GM23338 (cell line): ENCODE data around the gene CUBN. TPM values are rescaled to one million over a fixed set of nuclear protein-coding genes. Genes with fewer than 3 reads are reported as not detected.
"Not testable (repeated sequence)": the region's sequence is repeated elsewhere in the genome, so short reads cannot be mapped to it uniquely, and the experiment has no call there.

Experiments
- ATAC-seq: fragments of 200-7000 bp; cut with Tn5 transposase; 3 replicates; pipeline ENCODE4 v1.9.1; 2020
- DNase-seq: peaks from one replicate; pipeline ENCODE4 v3.0.0-alpha.2; 2015; ENCODE audit warnings: low spot score
- H2AFZ ChIP-seq: fragments of 200-600 bp; sonication (generic); 2 replicates; pipeline ENCODE4 v1.8.0; 2016; ENCODE audit warnings: antibody characterized with exemption, mild to moderate bottlenecking, moderate library complexity
- H3F3A ChIP-seq: fragments of 200-600 bp; sonication (generic); replicated peaks from 2 replicates; pipeline ENCODE4 v1.8.0; 2017; ENCODE audit warnings: antibody characterized with exemption, mixed run types, low read depth
- H3K27ac ChIP-seq: fragments of 200-600 bp; sonication (generic); 2 replicates; pipeline ENCODE4 v1.6.1; 2016; ENCODE audit warnings: low read depth
- H3K27me3 ChIP-seq: fragments of 200-600 bp; sonication (generic); 2 replicates; pipeline ENCODE4 v1.8.0; 2016; ENCODE audit warnings: mild to moderate bottlenecking, mixed run types, moderate library complexity; ENCODE audit not compliant: insufficient read depth
- H3K36me3 ChIP-seq: fragments of 200-600 bp; sonication (generic); 2 replicates; pipeline ENCODE4 v1.8.0; 2016; ENCODE audit warnings: mild to moderate bottlenecking; ENCODE audit not compliant: insufficient read depth
- H3K4me1 ChIP-seq: fragments of 200-600 bp; sonication (generic); 2 replicates; pipeline ENCODE4 v1.8.0; 2016; ENCODE audit warnings: mild to moderate bottlenecking, moderate library complexity; ENCODE audit not compliant: insufficient read depth
- H3K4me2 ChIP-seq: fragments of 200-600 bp; sonication (generic); 2 replicates; pipeline ENCODE4 v1.7.1; 2017; ENCODE audit warnings: mixed run types
- H3K4me3 ChIP-seq: fragments of 200-600 bp; sonication (generic); 2 replicates; pipeline ENCODE4 v1.6.1; 2016; ENCODE audit warnings: mixed run types
- H3K79me2 ChIP-seq: fragments of 200-600 bp; sonication (generic); replicated peaks from 2 replicates; pipeline ENCODE4 v1.8.0; 2017; ENCODE audit warnings: mild to moderate bottlenecking; ENCODE audit not compliant: insufficient read depth
- H3K9me2 ChIP-seq: fragments of 200-600 bp; sonication (generic); 2 replicates; pipeline ENCODE4 v1.8.0; 2017; ENCODE audit not compliant: insufficient read depth
- H4K20me1 ChIP-seq: fragments of 200-600 bp; sonication (generic); replicated peaks from 2 replicates; pipeline ENCODE4 v1.8.0; 2017; ENCODE audit warnings: mild to moderate bottlenecking; ENCODE audit not compliant: insufficient read depth
- H3K27ac Mint-ChIP-seq: 2 replicates; pipeline ENCODE4 v1.8.0; 2020; ENCODE audit warnings: inconsistent platforms, mild to moderate bottlenecking, moderate library complexity, mixed read lengths
- H3K27me3 Mint-ChIP-seq: 3 replicates; pipeline ENCODE4 v1.8.0; 2022; ENCODE audit warnings: low read depth, mild to moderate bottlenecking, moderate library complexity, mixed read lengths, inconsistent platforms; ENCODE audit not compliant: insufficient read depth, poor library complexity
- H3K36me3 Mint-ChIP-seq: 3 replicates; pipeline ENCODE4 v1.8.0; 2021; ENCODE audit warnings: low read depth, mild to moderate bottlenecking, inconsistent platforms, moderate library complexity, mixed read lengths
- H3K4me1 Mint-ChIP-seq: 3 replicates; pipeline ENCODE4 v1.8.0; 2020; ENCODE audit warnings: mild to moderate bottlenecking, inconsistent platforms, mixed read lengths
- H3K4me3 Mint-ChIP-seq: 3 replicates; pipeline ENCODE4 v1.8.0; 2021; ENCODE audit warnings: moderate library complexity, mild to moderate bottlenecking, inconsistent platforms, mixed read lengths
- H3K9me3 Mint-ChIP-seq: 3 replicates; pipeline ENCODE4 v1.8.0; 2020; ENCODE audit warnings: moderate library complexity, mild to moderate bottlenecking, inconsistent platforms, mixed read lengths
- CREB1 ChIP-seq: fragments of 250-450 bp; sonication (Bioruptor Pico); IDR thresholded peaks from 2 replicates; pipeline ENCODE4 v1.5.0; 2020; ENCODE audit warnings: low read depth, mild to moderate bottlenecking, moderate library complexity
- POLR2AphosphoS5 ChIP-seq: IDR thresholded peaks from 2 replicates; pipeline ENCODE4 v1.6.1; 2016; ENCODE audit warnings: antibody characterized with exemption, low read depth
- ZNF114 ChIP-seq: fragments of 250-450 bp; sonication (Bioruptor Pico); IDR thresholded peaks from 2 replicates; pipeline ENCODE4 v1.5.0; 2020; ENCODE audit warnings: mild to moderate bottlenecking, moderate library complexity
- ZNF331 ChIP-seq: fragments of 250-450 bp; sonication (Bioruptor Pico); IDR thresholded peaks from 2 replicates; pipeline ENCODE4 v1.5.0; 2020; ENCODE audit warnings: low read depth, mild to moderate bottlenecking, moderate library complexity
- ZNF462 ChIP-seq: fragments of 250-450 bp; sonication (Bioruptor Pico); IDR thresholded peaks from 2 replicates; pipeline ENCODE4 v1.5.0; 2020; ENCODE audit warnings: mild to moderate bottlenecking, moderate library complexity
- polyA plus RNA-seq: library from polyadenylated mRNA; unstranded; fragments of >200 nt; fragmentation: Nextera tagmentation; extraction: Ambion mirVana; gene quantifications from 2 replicates; pipeline ENCODE4 v1.2.1, GENCODE V29; 2016
- total RNA-seq: library from RNA; depleted of rRNA; stranded (reverse); fragments of >200 nt; shearing (Covaris generic); gene quantifications from 2 replicates; pipeline ENCODE4 v1.2.3, GENCODE V29; 2014

CUBN gene
- total and polyA plus RNA-seq, 2 experiments from 2014 or later: 0.06 to 1.8 TPM

GRCh38 chr10:17115683-17116082, 13.9 kb downstream of the CUBN start (continued):
- TF ChIP-seq ZNF462 (CRISPR knock-in tag): no peak
- TF ChIP-seq CREB1 (CRISPR knock-in tag): no peak

- not testable (repeated sequence) for H3K4me3 ChIP-seq, H3K79me2 ChIP-seq, H3K27me3 ChIP-seq, H3K9me3 Mint-ChIP-seq, H3K27me3 Mint-ChIP-seq, H3K4me1 Mint-ChIP-seq, H3K9me2 ChIP-seq, H3K36me3 ChIP-seq, H3K27ac Mint-ChIP-seq, H3K4me2 ChIP-seq, H2AFZ ChIP-seq, ATAC-seq, H3K27ac ChIP-seq, H3K36me3 Mint-ChIP-seq, DNase-seq, H3K4me1 ChIP-seq, H4K20me1 ChIP-seq, H3F3A ChIP-seq, H3K4me3 Mint-ChIP-seq
Measured at GRCh38 chr10:17114878-17115444, 14.7 kb downstream of the CUBN start.

GRCh38 chr10:17113889-17114540, 15.6 kb downstream of the CUBN start:
- H3K36me3 ChIP-seq: no peaks in the 10 kb centered on the region
- no peak overlapping the region for H3K27ac Mint-ChIP-seq
- no peaks in the 10 kb centered on the region for H3F3A ChIP-seq
- ATAC-seq: no peak
- no peaks in the 10 kb centered on the region for H3K27me3 ChIP-seq
- H3K9me2 ChIP-seq: no peaks in the 10 kb centered on the region
- H3K4me2 ChIP-seq: no peak overlapping the region
- H3K27me3 Mint-ChIP-seq: no peaks in the 10 kb centered on the region
- no peaks in the 10 kb centered on the region for H4K20me1 ChIP-seq
- no peak overlapping the region for H2AFZ ChIP-seq
- no peak for DNase-seq
- H3K4me1 ChIP-seq: no peaks in the 10 kb centered on the region
- H3K9me3 Mint-ChIP-seq: no peaks in the 10 kb centered on the region
- no peaks in the 10 kb centered on the region for H3K4me1 Mint-ChIP-seq
- H3K79me2 ChIP-seq: no peaks in the 10 kb centered on the region
- TF ChIP-seq CREB1 (CRISPR knock-in tag): no peak
- no peak for TF ChIP-seq POLR2AphosphoS5
- no peak for TF ChIP-seq ZNF331 (CRISPR knock-in tag)
- TF ChIP-seq ZNF114: no peak
- H3K27ac ChIP-seq: no peak overlapping the region
- no peaks in the 10 kb centered on the region for H3K36me3 Mint-ChIP-seq
- H3K4me3 ChIP-seq: no peak overlapping the region
- no peak overlapping the region for H3K4me3 Mint-ChIP-seq
